Activated CD8-positive, alpha-beta memory T cell treated with anti-CD3 and anti-CD28 coated beads, Interleukin-2, amount 50 U/mL, for 1 hour (primary cell): ENCODE results near the gene SLC40A1.
"Not testable (repeated sequence)": the region's sequence is repeated elsewhere in the genome, so short reads cannot be mapped to it uniquely, and the experiment has no call there.

ENCODE experiments used
- DNase-seq: peaks from one replicate; pipeline ENCODE4 v3.0.0-alpha.2; 2020; ENCODE audit errors: extremely low read depth

SLC40A1 gene

GRCh38 chr2:189580658-189581353 is at the start of gene SLC40A1:
TSS of gene SLC40A1 (minus strand) at chr2:189580786. CDS start at chr2:189580460, 326 bp downstream.
- no peak for DNase-seq

GRCh38 chr2:189629531-189630453 is 49.2 kb upstream of the SLC40A1 start:
- DNase-seq: no peak

DNA sequence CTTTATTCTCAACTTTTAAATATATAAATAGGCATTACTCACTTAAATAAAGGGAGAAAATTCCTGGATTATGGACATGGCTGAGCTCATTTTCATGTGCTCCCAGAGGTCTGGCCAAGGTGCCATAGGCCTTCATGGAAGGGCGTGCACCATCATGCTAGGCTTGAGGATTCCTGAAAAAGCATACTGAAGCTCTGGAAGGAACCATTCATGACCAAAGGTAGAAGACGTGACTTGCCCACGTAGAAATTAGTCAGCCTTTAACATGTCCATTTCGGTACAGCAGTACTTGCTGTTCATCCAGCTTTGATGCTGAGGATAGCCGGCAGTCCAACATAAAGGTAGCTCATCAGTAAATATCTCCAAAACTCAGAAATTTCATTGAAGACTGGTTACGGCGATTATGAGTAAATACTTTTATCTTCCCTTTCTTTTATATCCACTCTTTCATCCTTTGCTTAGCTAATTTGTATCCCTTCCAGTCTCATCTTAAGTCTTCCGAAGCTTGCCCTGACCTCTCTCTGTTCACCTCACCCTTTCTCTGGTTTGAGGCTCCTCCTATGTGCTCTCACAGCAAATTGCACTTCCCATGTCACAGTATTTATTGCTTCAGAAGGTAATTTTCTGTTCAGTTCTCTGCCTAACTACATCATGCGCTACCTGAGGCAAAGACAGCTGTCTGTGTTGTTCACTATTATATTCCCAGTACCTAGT is 48.4 kb upstream of the SLC40A1 start:
- no peak for DNase-seq

- no peak for DNase-seq
Measured at GRCh38 chr2:189627789-189628188, 47.2 kb upstream of the SLC40A1 start.

DNA sequence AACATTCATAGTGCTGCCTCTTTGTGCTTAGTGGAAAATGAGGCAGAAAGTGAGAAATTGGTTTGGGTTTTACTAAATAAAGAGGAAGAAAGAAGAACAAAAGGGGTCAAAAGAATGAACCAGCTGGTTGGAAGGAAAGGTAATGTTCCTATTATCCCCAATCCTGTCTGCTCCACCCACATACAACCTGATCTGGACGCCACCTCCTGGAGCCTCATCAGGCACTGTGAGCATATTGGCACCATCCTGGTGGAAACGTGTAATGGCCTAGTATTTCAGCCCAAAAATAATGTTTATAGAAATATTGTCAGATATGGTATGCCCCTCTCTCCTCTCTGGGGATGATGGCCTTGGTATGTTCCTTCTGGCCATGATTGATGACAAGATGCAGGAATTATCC is 45.0 kb upstream of the SLC40A1 start:
- DNase-seq: no peak

- no peak for DNase-seq
Measured at GRCh38 chr2:189624648-189625355, 44.2 kb upstream of the SLC40A1 start.

DNA sequence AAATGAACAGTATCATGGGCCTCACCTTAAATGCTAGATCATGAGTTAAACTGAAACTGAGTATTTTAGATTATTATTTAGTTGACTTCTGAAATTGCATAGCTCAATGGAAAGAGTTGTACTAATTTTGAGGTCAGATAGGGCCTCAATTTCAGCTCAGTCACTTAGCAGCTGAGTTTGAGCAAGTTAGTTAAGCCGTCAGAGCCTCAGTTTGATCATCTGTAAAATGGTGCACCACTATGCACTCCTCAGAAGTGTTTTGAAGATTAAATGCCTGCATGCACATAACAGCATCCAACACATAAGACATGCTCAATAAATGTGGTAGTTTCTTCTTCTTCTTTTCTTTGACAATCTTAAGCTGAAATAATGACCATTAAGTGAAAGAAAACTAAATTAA is 42.5 kb upstream of the SLC40A1 start:
- DNase-seq: no peak

DNA sequence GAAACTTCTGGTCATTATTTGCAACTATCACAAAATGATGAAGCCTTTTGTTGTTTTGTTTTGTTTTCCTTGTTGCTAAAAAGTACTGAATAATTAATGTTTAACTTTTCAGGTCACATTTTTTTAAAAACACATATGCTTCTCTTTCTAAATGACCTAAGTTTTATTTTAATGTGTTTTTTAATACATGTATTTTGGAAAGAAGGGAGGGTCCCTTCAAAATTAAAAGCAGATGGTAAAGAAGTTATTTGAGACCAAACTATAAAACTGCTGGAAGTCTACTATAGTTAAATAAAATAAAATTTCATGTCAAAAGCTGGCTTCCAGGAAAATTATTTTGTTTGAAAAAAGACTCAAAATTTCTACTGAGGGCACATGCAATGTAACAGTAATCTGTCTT is 41.2 kb upstream of the SLC40A1 start:
- DNase-seq: no peak

GRCh38 chr2:189618197-189618596 is 37.6 kb upstream of the SLC40A1 start:
- no peak for DNase-seq

GRCh38 chr2:189614585-189614984 is 34.0 kb upstream of the SLC40A1 start:
- no peak for DNase-seq

GRCh38 chr2:189613650-189614420 is 33.2 kb upstream of the SLC40A1 start:
- DNase-seq: no peak

DNA sequence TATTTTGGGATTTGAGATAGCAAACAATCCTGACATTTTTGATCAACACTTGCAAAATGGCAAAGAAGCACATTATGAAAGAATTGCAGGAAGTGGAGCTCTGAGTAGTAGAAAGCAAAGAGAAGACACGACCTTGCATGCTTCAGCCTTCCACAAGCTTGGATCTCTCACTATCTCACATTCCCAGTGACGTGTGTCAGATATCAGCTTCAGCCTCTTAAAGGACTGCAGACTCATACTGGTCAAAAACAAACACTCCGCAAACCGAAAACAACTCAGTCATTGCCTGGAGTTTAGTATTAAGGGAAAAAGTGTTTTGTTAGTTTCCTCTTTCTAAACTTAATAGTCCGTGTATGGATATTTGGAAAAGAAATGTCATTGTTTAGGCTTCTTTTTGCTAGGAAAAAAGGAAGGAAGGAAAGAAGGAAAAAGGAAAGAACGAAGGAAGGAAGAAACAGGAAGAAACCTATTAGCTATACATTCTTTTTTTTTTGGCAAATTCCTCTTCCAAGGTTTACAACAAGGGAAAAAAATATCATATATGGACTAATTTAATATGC is 32.6 kb upstream of the SLC40A1 start:
- DNase-seq: no peak

DNA sequence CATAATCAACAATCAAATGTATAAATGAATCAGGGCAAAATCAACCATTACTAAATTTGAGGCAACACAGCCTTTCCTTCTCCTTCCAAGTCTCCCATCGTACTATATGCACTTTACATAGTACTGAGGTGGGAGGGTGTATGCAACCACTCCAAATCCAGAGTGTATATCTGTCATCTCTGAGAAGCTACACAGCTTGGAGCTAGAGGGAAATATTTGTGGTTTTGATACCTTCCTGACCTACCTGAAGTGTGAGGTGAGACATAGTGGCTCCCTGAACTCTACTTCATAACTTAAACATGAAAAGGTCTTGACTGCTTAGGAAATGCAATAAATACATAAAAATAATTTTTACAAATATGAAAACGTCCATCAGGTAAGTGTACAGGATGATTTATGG is 30.1 kb upstream of the SLC40A1 start:
- DNase-seq: no peak

DNA sequence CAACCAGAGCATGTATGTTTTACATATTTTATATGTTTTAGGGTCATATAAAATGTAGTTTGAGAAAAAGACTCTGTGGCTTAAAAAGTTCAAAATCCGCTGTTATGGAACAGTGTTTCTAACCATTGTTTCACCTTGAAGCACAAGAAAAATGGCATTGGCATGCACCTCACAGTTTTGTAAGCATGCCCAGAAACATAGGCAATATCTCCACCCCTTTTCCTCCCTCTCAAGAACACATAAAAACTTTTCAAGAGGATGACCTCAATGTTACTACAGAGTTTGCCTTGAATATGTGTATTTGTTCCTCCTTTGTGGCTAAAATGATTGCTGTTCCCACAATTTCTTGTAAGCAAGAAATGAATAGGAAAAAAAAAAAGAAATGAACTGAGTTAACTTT is 29.3 kb upstream of the SLC40A1 start:
- no peak for DNase-seq

DNA sequence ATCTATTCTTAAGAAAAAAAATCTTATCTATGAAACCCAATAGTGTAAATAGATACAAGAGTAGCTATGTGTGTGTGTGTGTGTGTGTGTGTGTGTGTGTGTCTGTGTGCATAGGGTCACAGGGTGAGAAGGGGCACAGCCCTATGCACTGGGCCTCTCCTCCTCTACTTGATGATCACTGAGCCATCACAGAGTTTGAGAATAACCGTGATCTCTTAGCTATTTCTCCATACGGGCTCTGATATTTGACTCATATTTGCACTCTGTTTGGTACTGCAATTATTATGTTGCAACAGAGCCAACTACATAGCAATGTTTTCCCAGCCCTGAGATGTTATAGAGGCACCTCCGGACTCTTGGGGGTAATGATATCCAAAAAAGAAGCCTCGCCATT is 28.8 kb upstream of the SLC40A1 start:
- DNase-seq: no peak

DNA sequence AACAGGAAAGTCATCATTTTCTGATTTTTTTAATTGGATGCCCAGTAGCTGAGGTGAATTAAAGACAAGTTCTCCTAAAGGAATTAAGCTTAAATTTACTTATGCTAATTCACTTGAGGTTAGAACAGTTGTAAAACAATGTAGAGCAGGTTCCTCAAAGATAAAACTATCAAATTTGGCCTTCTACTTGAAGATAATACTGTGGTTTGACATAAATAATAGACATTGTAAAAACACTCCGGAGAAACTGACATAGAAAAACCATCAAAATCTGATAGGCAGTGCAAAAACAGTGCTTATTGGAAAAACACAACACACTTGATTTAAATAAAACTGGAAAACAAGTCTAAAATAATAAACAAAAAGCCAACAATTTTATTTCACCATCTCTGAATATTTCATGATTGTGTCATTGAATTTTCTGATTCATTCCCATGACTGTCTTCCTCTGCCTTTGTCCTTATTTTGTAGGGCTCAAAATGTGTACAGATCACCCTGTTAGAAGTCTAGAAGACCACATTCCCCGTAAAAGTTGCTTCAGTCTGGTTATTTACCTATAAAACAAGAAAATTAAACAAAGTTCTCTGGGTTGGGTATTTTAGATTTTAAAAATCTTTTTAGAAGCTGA is 28.3 kb upstream of the SLC40A1 start:
- no peak for DNase-seq

DNA sequence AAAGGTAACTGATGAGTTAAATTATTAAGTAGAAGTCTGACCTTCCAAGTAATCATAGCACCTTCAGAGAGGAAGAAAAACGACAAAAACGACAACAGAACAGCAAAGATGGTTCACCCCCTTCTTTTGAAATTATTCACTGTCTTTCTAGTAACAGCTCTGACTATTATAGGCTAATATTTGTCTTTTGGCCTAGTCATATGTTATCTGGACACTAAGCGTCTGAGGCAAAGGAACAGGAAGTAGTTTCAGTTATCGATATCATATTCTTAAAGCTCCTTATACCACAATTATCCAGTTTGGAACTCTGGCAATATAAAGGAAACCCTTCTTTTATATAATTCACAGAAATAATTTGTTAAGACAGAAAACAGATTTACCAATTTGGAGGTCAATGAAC is 27.6 kb upstream of the SLC40A1 start:
- no peak for DNase-seq

DNA sequence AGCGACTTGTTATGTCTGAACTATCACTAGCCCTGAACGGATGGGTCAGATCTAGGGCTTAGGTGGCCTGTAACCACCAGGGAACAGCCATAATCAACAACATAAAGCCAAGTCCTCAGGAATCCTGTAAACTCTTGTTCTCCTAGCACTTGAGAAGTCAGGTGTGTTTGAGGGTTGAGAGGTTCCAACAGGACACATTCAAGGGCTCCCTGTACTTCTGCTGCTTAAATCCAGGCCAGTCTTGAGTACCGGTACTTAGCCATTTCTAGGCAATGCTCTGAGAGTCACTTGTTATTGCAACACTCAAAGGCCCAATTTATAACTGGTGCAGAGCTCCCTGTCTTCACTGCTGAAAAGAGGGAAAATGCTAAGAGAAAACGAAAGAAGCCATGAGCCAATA is 21.6 kb upstream of the SLC40A1 start:
- DNase-seq: no peak

DNA sequence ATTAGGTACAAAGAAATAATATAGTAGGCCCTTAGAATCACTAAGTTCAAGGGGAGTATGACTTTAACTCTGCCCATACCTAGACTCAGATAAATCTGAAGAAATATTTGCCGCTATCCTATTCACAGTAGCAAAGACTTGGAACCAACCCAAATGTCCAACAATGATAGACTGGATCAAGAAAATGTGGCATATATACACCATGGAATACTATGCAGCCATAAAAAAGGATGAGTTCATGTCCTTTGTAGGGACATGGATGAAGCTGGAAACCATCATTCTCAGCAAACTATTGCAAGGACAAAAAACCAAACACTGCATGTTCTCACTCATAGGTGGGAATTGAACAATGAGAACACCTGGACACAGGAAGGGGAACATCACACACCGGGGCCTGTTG is 21.1 kb upstream of the SLC40A1 start:
- not testable (repeated sequence) for DNase-seq

DNA sequence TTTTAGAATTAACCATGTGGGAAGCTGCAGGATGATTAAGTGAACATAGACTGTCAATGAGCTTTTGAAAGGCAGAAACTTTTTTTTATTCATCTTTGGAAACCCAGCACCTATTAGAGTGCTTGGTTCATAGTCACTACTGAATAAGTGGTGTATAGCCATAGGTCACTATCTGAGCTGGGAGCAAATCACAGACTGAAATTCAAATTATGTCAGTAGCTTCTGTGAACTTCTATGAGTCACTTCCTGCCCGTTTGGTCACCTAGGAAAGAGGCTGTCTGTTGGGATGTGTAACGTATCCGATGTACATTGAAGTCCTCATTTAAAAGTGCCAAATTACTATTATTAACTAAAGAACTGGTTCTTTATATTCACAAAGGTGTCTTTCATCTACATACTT is 20.5 kb upstream of the SLC40A1 start:
- DNase-seq: no peak
